Stimulated activated CD4-positive, alpha-beta T cell treated with anti-CD3 and anti-CD28 coated beads, Interleukin-2, amount 100 ng/mL, for 4 hours (primary cell): ENCODE measurements around the gene CDK11A.
"Not testable (repeated sequence)": the region's sequence is repeated elsewhere in the genome, so short reads cannot be mapped to it uniquely, and the experiment has no call there.

Experiments
- DNase-seq: peaks from one replicate; pipeline ENCODE4 v3.0.0-alpha.2; 2020; ENCODE audit warnings: low read depth

The CDK11A gene

GRCh38 chr1:1683104-1683905 lies 40.9 kb downstream of the CDK11A start:
- no peak for DNase-seq

DNA sequence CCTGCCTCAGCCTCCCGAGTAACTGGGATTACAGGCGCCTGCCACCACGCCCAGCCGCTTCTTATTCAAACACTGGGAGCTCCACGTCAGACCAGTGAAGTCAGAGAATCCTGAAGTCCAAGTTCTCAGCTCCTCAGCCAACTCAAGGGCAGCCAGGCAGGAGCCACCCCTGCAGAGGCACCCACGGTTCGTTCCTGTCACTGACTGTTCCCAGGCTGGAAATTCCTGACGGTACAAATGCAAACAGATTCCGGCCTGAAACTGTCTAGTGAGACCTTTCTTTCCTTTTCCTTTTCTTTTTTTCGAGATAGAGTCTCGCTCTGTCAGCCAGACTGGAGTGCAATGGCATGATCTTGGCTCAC lies 43.3 kb downstream of the CDK11A start:
- DNase-seq = no peak

DNA sequence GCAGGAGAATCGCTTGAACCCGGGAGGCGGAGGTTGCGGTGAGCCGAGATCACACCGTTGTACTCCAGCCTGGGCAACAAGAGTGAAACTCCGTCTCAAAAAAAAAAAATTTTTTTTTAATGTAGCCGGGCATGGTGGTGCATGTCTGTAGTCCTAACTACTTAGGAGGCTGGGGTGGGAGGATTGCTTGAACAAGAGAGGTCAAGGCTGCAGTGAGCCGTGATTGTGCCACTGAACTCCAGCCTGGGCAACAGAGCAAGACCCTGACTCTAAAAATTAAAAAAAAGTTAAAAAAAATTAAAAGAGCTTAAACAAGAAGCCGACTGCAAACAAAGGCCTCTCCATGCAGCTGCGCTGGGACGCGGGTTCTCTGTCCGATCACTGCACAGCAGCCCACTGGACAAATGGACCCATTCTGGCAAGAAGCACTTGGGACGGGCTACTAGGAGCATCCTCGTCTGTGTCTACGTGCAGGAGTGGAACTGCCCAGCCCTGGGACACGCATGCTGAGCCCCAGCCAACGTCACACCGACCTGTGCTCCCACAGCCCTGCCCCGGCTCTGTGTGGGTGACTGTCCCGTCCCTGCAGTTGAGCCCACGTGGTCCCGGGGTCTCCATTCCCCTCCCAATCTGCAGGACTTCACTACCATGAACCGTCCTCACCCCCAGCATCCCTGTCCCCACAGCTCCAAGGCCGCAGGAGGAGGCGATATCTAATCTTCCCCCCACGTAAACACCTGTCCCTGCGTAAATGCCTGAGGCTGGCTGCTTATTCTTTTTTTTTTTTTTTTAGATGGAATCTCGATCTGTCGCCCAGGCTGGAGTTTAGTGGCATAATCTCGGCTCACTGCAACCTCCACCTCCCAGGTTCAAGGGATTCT lies 43.9 kb downstream of the CDK11A start:
- no peak for DNase-seq

GRCh38 chr1:1678581-1679380 lies 45.4 kb downstream of the CDK11A start:
- DNase-seq = peak; percentile 30

GRCh38 chr1:1677718-1678580 lies 46.2 kb downstream of the CDK11A start:
- no peak for DNase-seq

- not testable (repeated sequence) for DNase-seq
Observed at GRCh38 chr1:1676087-1676486, 48.1 kb downstream of the CDK11A start.

- DNase-seq = not testable (repeated sequence)
Observed at GRCh38 chr1:1675218-1675617, 48.9 kb downstream of the CDK11A start.

- not testable (repeated sequence) for DNase-seq
Observed at GRCh38 chr1:1674806-1675205, 49.4 kb downstream of the CDK11A start.

DNA sequence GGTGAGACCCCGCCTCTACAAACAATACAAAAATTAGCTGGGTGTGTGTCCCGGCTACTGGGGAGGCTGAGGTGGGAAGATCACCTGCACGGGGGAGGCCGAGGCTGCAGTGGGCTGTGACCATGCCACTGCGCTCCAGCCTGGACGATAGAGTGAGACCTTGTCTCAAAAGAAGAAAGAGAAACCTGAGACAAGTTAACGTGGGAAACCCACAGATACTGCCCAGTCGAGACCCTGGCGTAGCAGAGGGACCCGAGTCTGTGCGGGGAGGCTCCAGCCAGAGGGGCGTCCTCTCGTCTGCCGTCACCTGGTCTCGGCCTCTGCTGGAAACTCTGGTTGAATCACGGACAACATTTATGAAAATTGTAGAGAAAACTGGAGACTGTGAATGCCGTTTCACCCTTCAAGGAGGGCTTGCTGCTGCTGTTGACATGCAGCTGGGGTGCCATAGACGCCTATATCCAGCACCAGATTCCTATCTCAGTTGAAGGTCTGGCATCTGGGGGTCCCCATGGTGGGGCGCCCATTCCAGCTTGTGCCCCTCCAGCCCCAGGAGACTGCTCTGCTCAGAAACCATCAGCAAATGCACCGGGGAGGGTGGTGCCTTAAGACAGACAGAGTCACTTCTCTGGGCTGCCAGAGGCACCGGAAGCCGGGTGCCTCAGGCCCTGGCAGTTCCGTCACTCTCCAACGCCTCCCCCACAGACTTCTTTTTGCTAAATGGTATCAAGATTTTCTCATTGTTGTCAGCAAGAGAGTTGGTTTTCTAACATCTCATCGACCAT lies 51.8 kb downstream of the CDK11A start:
- DNase-seq = no peak

DNA sequence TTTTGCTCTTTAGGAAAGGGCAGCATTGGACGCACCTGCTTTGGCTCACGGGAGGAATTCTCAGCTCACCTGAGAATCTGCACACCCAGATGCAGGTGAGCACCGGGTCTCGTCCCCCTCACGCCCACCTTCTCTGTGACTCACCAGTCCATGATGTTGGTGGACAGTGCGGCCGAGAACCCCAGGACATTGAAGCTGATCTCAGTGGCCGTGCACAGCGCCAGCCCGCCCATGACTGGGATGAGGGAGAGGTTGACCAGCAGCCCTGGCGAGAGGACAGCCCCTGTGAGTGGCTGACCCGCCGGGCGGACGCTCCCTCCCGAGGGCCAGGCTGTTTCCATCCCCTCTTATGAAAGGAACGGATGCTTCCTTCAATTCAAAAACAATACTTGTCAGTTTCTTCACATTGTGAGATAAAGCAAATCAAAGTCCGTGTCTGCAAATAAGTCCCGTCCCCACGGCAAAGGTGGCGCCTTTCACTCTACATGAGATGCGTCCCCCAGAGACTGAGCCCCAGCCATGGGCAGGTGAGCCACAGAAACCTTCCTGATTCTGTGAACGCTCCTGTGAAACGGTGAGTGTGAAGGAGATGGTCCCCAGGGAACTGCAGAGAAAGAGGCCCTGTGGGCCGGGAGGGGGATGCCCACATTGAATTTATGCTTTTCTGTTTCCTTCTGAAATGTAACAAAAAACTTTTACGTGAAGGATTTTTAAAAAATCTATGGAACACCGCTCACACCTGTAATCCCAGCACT lies 52.6 kb downstream of the CDK11A start:
- DNase-seq = no peak

GRCh38 chr1:1670866-1671265 lies 53.3 kb downstream of the CDK11A start:
- no peak for DNase-seq

- DNase-seq = no peak
Observed at GRCh38 chr1:1669468-1670440, 54.4 kb downstream of the CDK11A start.

GRCh38 chr1:1666526-1666925 lies 57.6 kb downstream of the CDK11A start:
- DNase-seq = no peak

DNA sequence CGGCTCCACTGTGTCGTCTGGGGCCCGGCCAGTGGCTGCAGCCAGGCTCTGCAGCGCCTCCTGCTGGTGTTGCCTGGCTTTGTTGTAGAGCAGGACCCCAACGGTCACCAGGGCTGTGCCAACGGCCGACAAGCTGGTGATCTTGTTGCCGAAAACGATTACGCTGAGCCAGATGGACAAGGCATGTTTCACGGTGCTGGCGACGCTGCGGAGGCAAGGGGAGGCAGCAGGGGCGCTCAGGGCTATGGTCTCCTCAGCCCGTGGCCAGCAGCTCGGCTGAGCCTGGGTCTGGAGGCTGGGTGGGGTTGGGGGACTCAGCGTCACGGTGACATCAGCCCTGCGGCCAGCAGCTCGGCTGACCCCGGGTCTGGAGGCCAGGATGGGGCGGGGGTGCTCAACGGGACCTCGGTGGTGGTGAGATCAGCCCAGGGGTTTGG lies 58.3 kb downstream of the CDK11A start:
- DNase-seq = no peak

- no peak for DNase-seq
Observed at GRCh38 chr1:1664941-1665814, 59.0 kb downstream of the CDK11A start.

DNA sequence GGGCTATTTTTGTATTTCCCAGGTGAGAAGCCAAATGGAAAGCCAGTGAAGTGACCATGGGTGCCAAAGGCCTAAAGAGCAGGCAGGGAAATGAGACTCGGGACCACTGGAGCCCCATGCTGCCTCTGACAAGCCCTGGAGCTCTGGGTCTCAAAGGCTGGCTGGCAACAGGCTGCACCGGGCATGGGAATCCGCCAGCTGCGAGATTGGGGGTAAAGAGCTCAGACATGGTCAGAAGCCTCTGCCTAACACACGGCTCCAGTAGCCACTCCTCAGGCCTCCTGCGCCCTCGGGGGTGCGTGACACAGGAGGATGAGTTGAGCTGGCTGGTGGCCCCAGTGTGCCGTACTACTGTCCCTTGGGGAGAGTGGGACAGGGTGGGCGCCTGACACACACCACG lies 59.8 kb downstream of the CDK11A start:
- DNase-seq = not testable (repeated sequence)

DNA sequence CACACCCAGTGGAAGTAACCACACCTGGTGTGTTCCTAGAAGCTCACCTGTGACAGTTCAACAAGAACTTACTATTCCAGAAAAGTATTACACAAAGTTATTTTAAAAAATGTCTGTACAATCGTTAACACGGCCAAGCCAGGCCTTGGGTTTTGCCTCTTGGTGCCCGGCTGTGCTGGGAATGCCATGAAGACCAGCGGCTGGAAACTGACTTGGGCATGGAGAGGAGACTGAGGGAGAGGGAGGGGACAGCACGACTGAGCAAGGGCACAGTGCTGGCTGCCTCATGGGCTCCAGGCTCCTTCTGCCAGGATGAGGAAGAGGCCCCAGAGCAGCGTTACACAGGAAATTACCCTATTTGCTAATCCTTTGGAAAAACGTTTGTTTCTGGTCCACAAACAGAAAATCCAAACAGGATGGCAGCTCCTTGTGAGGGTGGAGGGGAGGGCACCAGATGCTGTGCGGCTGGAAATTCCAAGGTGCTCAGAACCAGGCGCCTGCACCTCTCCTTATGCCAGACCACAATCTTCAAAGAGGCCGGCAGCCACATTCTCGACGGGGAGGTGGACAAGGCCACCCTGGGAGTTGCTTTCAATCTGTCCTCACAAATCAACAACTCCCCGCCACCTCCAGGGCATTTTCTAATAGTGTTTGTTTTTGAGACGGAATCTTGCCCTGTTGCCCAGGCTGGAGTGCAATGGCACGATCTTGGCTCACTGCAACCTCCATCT lies 61.2 kb downstream of the CDK11A start:
- DNase-seq = not testable (repeated sequence)
